HG03139 (cell line): Measurements from ENCODE around the gene TMEM125.

Experiments used
- ATAC-seq: cut with Tn5 transposase; IDR thresholded peaks from one replicate; pipeline ENCODE4 v1.9.1; 2021; ENCODE audit not compliant: unreplicated experiment

The TMEM125 gene

GRCh38 chr1:43246466-43247213 lies 23.1 kb upstream of the TMEM125 start:
- no peak for ATAC-seq

- no peak for ATAC-seq
Observed at GRCh38 chr1:43247256-43247921, 22.4 kb upstream of the TMEM125 start.

GRCh38 chr1:43250351-43250761 lies 19.4 kb upstream of the TMEM125 start:
- ATAC-seq, result no peak

- ATAC-seq, result no peak
Observed at GRCh38 chr1:43251024-43251423, 18.8 kb upstream of the TMEM125 start.

- no peak for ATAC-seq
Observed at GRCh38 chr1:43252225-43252624, 17.6 kb upstream of the TMEM125 start.

- ATAC-seq, result no peak
Observed at GRCh38 chr1:43253173-43253572, 16.6 kb upstream of the TMEM125 start.

GRCh38 chr1:43253876-43254275 lies 15.9 kb upstream of the TMEM125 start:
- ATAC-seq, result no peak

- ATAC-seq, result no peak
Observed at GRCh38 chr1:43255438-43256210, 14.2 kb upstream of the TMEM125 start.

GRCh38 chr1:43256675-43257570 lies 12.9 kb upstream of the TMEM125 start:
- ATAC-seq, result no peak

GRCh38 chr1:43258370-43258769 lies 11.4 kb upstream of the TMEM125 start:
- no peak for ATAC-seq

- ATAC-seq, result no peak
Observed at GRCh38 chr1:43265431-43265830, 4.4 kb upstream of the TMEM125 start.

- no peak for ATAC-seq
Observed at GRCh38 chr1:43266881-43267280, 2.9 kb upstream of the TMEM125 start.

- ATAC-seq, result no peak
Observed at GRCh38 chr1:43267291-43267805, 2.4 kb upstream of the TMEM125 start.

GRCh38 chr1:43267818-43268425 lies 1.9 kb upstream of the TMEM125 start:
- no peak for ATAC-seq

GRCh38 chr1:43270421-43271095 lies 775 bp downstream of the TMEM125 start:
- ATAC-seq, result no peak

GRCh38 chr1:43271186-43272118 lies 1.7 kb downstream of the TMEM125 start:
- no peak for ATAC-seq

GRCh38 chr1:43272161-43272560 lies 2.4 kb downstream of the TMEM125 start:
- ATAC-seq, result no peak
